Activated CD8-positive, alpha-beta T cell treated with anti-CD3 and anti-CD28 coated beads for 36 hours (primary cell): Measurements from ENCODE around the gene DACT2. TPM values are rescaled to one million over a fixed set of nuclear protein-coding genes. Genes with fewer than 3 reads are reported as not detected.

Experiments
- ATAC-seq: fragments of 200-7000 bp; cut with Tn5 transposase; one replicate; pipeline ENCODE4 v1.10.0; 2021; ENCODE audit warnings: mild to moderate bottlenecking, moderate library complexity
- CTCF ChIA-PET: fragments of 350-600 bp; sonication (Branson Sonifier 250); formaldehyde crosslinking; loops from one replicate; lab custom pipeline; 2021; ENCODE audit warnings: antibody characterized with exemption; lab: Charles Lee
- POLR2A ChIA-PET: fragments of 350-600 bp; sonication (Branson Sonifier 250); formaldehyde crosslinking; loops from one replicate; lab custom pipeline; 2021; ENCODE audit warnings: antibody characterized with exemption; lab: Charles Lee
- DNase-seq: peaks from one replicate; pipeline ENCODE4 v3.0.0-alpha.2; 2020
- H3K27ac Mint-ChIP-seq: one replicate; pipeline ENCODE4 v1.8.0; 2021; ENCODE audit warnings: mild to moderate bottlenecking, mixed read lengths
- H3K27me3 Mint-ChIP-seq: one replicate; pipeline ENCODE4 v1.8.0; 2021; ENCODE audit warnings: mixed read lengths
- H3K36me3 Mint-ChIP-seq: one replicate; pipeline ENCODE4 v1.8.0; 2021; ENCODE audit warnings: low read depth, mixed read lengths
- H3K4me1 Mint-ChIP-seq: one replicate; pipeline ENCODE4 v1.8.0; 2021; ENCODE audit warnings: low read depth, mixed read lengths
- H3K4me3 Mint-ChIP-seq: one replicate; pipeline ENCODE4 v1.8.0; 2021; ENCODE audit warnings: mild to moderate bottlenecking, moderate library complexity, mixed read lengths
- H3K9me3 Mint-ChIP-seq: one replicate; pipeline ENCODE4 v1.8.0; 2021; ENCODE audit warnings: mixed read lengths
- intact Hi-C: fragments of 100-400 bp; cut with micrococcal nuclease; formaldehyde crosslinking; loops from one replicate; pipeline ENCODE4 v1.10.0; 2022
- total RNA-seq, 2 experiments: library from RNA; stranded (reverse); gene quantifications; one replicate each; pipeline ENCODE4 v1.2.3, GENCODE V29; 2021
- TF ChIP-seq, protein P1 (sequence below): fragments of 200-600 bp; IDR thresholded peaks from one replicate; pipeline ENCODE4 v1.8.0; 2022; ENCODE audit warnings: antibody characterized with exemption, mild to moderate bottlenecking

The DACT2 gene, protein sequence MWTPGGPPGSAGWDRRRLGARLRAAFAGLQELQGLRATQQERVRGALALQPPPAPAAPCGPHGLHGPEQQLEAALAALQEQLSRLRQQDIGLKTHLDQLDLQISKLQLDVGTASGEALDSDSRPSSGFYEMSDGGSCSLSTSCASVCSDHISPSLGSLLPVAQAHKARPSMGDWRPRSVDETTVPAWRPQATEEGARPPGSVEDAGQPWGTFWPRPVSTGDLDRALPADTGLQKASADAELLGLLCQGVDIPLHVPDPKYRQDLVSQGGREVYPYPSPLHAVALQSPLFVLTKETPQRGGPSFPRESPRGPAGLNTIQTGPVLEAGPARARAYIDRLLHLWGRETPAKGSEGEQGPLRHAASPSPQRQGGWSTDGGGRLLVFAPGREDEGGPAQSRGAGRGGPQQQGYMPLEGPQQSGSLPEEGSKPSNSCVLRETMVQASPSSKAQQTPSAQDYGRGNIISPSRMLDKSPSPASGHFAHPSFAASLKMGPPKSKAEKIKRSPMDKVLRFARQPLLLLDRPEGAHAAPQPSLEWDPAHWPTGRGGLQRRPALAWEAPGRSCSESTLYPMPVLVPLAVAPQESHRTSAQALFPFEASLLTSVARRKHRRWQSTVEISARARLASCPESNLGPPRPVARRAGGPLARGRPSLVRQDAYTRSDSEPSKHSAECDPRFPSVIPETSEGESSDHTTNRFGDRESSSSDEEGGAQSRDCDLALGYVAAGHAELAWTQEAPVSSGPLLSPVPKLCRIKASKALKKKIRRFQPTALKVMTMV
- not detected for total RNA-seq

DNA sequence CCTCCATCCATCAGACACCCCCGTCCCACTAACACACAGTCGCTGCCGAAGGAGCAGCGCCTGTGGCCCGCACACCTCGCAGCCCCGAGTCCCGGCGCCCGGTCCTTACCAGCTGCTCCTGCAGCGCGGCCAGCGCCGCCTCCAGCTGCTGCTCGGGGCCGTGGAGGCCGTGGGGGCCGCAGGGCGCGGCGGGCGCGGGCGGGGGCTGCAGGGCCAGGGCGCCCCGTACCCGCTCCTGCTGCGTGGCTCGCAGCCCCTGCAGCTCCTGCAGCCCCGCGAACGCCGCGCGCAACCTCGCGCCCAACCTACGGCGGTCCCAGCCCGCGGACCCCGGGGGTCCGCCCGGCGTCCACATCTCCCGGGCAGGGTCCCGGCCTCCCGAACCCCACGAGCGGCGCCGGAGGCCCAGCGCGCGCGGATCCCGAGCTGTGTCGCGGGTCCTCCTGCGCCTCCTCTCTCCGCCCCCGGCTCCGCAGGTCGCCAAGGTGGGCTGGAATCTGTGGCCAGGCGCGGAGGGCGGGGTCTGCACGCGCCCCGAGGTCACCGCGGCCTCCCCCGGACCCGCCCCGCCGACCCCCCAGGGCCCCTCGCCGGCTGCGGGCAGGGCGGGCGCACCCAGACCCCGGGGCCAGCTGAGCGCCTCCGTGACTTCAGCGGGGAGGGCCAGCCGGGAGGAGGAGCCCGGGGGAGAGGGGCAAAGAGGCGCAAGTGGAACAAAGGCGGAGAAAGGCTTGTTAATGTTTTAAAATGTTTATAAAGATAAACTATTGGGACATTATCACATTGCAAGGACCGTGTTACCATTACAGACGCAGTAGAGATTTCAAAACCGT, at the start of gene DACT2:
Gene DACT2, minus strand, starts transcription at position 499 of the 833 bp plus-strand sequence. Its CDS starts 144 bp downstream, at position 355.
- Mint-ChIP-seq H3K36me3 (no peaks in the 10 kb centered on the region), H3K27ac (no peak within 1 kb of the TSS), H3K27me3 (peaks cover 45% of the 10 kb centered on the region), H3K4me3 (no peak within 1 kb of the TSS), H3K9me3 (peaks cover 1% of the 10 kb centered on the region), H3K4me1 (no peaks in the 10 kb centered on the region)
- TF ChIP-seq, protein P1, sequence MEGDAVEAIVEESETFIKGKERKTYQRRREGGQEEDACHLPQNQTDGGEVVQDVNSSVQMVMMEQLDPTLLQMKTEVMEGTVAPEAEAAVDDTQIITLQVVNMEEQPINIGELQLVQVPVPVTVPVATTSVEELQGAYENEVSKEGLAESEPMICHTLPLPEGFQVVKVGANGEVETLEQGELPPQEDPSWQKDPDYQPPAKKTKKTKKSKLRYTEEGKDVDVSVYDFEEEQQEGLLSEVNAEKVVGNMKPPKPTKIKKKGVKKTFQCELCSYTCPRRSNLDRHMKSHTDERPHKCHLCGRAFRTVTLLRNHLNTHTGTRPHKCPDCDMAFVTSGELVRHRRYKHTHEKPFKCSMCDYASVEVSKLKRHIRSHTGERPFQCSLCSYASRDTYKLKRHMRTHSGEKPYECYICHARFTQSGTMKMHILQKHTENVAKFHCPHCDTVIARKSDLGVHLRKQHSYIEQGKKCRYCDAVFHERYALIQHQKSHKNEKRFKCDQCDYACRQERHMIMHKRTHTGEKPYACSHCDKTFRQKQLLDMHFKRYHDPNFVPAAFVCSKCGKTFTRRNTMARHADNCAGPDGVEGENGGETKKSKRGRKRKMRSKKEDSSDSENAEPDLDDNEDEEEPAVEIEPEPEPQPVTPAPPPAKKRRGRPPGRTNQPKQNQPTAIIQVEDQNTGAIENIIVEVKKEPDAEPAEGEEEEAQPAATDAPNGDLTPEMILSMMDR: no peak
- intact Hi-C loops: no loop called here
- DNase-seq (no peak), ATAC-seq (no peak)
- ChIA-PET POLR2A (no interaction called here), CTCF (no interaction called here)

DNA sequence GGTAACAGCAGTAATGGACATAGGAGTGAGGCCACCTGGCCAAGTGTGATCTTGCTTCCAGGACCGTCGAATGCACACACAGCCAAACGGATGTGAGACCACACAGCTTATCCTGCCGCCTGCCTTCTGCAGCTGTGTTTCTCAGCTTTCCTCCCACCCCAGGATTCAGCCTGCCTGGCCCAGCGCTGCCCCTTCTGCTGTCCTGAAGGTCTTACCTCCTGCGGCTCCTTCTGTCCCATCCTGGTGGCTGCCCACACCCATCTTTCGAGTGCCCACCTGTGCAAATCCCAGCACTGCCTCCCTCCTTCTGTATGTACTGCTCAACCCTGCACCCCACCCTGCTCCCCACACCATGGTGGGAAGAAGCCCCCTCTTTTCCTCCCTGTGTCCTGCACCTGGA, 49.4 kb upstream of the DACT2 start:
- H3K36me3 Mint-ChIP-seq: no peaks in the 10 kb centered on the region
- no peak overlapping the region for H3K27ac Mint-ChIP-seq
- H3K9me3 Mint-ChIP-seq: no peaks in the 10 kb centered on the region
- DNase-seq (no peak), ATAC-seq (no peak)
- peaks cover 4% of the 10 kb centered on the region for H3K4me1 Mint-ChIP-seq
- peaks cover 7% of the 10 kb centered on the region for H3K27me3 Mint-ChIP-seq
- TF ChIP-seq, protein P1: no peak
- CTCF ChIA-PET: interaction anchor here (1.2 to 1.7 kb wide), 2 partner anchors 28 to 516 kb away, joined by 3 to 5 read pairs; no protein-coding TSS in a partner anchor
- POLR2A ChIA-PET: no interaction called here
- H3K4me3 Mint-ChIP-seq: no peak overlapping the region
- intact Hi-C loops: no loop called here

GRCh38 chr6:168368066-168368820, 48.7 kb upstream of the DACT2 start:
- ChIA-PET CTCF (no interaction called here), POLR2A (no interaction called here)
- intact Hi-C loops: no loop called here

DNA sequence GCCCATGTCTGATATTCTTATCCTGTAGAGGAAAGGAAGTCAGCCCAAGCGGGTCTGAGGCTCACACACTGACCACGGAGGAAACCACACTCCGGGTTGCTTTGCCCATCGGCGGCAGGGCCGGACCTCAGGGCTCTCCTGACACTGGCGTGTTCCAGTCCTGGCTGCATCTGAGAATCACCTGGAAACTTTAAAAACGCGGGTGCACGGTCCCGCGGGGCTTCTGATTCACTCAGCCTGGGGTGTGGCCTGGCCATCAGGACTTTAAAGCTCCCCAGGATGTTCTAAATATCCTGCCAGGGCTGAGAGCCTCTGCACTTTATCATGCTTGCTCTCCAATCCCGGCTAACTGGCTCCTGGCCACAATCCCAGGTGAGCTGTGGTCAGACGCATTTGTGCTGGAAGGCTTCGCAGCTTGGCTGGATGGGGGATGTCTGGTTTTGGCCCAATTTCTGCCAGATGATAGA, 47.7 kb upstream of the DACT2 start:
- ATAC-seq (no peak), DNase-seq (no peak)
- Mint-ChIP-seq H3K9me3 (no peaks in the 10 kb centered on the region), H3K27ac (no peak overlapping the region), H3K27me3 (peaks cover 7% of the 10 kb centered on the region), H3K4me1 (peaks cover 4% of the 10 kb centered on the region), H3K4me3 (no peak overlapping the region), H3K36me3 (no peaks in the 10 kb centered on the region)
- TF ChIP-seq, protein P1: no peak
- ChIA-PET CTCF (no interaction called here), POLR2A (no interaction called here)
- intact Hi-C loops: no loop called here

More at GRCh38 chr6:168368066-168368820, 48.7 kb upstream of the DACT2 start:
- peaks cover 4% of the 10 kb centered on the region for H3K4me1 Mint-ChIP-seq
- H3K9me3 Mint-ChIP-seq: no peaks in the 10 kb centered on the region
- H3K4me3 Mint-ChIP-seq: no peak overlapping the region
- DNase-seq (no peak), ATAC-seq (no peak)
- peaks cover 7% of the 10 kb centered on the region for H3K27me3 Mint-ChIP-seq
- H3K36me3 Mint-ChIP-seq: no peaks in the 10 kb centered on the region
- TF ChIP-seq, protein P1: no peak
- H3K27ac Mint-ChIP-seq: no peak overlapping the region
